ENCODE measurements around the gene GSTO1. TPM values are rescaled to one million over a fixed set of nuclear protein-coding genes. Genes with fewer than 3 reads are reported as not detected.

The GSTO1 gene
- total RNA-seq, 2 experiments from 2014 or later: 128 to 161 TPM

DNA sequence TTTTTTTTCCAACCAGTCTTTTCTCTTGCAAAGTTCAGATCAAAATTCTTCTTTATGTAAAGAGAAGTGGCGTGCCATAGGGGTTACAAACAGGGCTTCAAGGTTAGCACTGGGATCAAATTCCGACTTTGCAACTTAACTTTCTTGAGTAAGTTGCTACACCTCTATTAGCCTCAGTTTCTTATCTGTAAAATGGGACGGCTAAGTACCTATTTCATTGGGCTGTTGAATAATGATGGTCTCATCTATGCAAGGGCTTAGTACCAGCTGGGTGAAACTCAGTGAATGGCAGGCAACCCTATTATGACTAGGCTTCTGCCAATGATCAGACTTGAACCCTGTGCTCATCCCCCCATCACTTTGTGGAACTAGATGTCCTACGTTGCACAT, 49.7 kb downstream of the GSTO1 start:
- Mint-ChIP-seq H3K27me3 (no peaks in the 10 kb centered on the region), H3K9me3 (ENCODE audit: low read depth) (peaks cover 4% of the 10 kb centered on the region), H3K4me1 (peaks cover 46% of the 10 kb centered on the region), H3K36me3 (peaks cover 6% of the 10 kb centered on the region), H3K27ac (no peak overlapping the region), H3K4me3 (no peak overlapping the region)
- ATAC-seq: no peak
- CTCF ChIA-PET: interaction anchor here (1.0 to 14.7 kb wide), 7 partner anchors 9 to 46 kb away, joined by 3 to 270 read pairs (median 11); partner anchors contain the start of gene CFAP58
- DNase-seq: no peak

DNA sequence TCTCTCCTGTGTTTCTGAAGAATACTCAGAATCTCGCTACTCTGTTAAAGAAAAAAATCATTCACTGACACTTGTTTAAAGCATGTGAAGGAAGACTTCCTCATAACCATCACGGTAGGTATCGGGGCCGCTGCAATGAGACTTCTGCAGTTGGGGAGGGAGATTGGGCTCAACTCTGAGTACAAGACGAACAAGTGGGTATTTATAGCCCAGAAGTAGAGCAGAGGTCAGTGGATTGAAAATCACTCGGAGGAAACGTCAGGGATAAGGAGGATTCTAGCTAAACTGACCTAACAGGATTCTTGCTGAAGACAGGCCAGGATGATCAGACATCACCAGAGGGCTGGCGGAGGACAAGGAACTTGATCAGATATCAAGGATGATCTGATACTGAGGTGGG, 50.2 kb downstream of the GSTO1 start:
- H3K36me3 Mint-ChIP-seq: peaks cover 8% of the 10 kb centered on the region
- peaks cover 49% of the 10 kb centered on the region for H3K4me1 Mint-ChIP-seq
- no peak overlapping the region for H3K27ac Mint-ChIP-seq
- H3K9me3 Mint-ChIP-seq (ENCODE audit: low read depth): peaks cover 4% of the 10 kb centered on the region
- no peak overlapping the region for H3K4me3 Mint-ChIP-seq
- CTCF ChIA-PET: interaction anchor here (1.1 to 14.7 kb wide), 19 partner anchors 9 to 69 kb away, joined by 3 to 270 read pairs (median 8); partner anchors contain the start of genes CFAP58, GSTO1 and ITPRIP
- DNase-seq (no peak), ATAC-seq (no peak)
- no peaks in the 10 kb centered on the region for H3K27me3 Mint-ChIP-seq

DNA sequence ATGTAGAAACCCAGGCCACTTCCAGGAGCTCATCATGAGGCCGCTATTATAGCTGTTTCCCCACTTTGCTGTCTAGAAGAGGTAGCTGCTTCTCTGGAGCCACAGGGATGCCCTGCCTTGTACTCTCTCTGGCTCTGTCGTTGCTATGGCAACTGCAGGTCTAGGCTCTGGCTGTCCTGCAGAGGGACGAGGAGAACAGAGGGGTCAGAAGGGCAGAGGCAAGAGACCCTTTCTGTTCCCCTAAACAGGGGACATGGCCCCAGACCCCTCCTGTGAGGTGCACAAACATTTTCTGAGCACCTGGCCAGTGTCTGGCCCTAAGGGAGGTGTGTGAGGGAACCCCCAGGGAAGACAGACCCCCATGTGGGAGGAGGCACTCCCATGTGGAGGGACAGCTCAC, 52.2 kb downstream of the GSTO1 start:
- CTCF ChIA-PET: interaction anchor here (1.0 to 14.7 kb wide), 12 partner anchors 9 to 43 kb away, joined by 3 to 270 read pairs (median 8); partner anchors contain the start of genes CFAP58 and ITPRIP
- Mint-ChIP-seq H3K4me3 (no peak overlapping the region), H3K27me3 (no peaks in the 10 kb centered on the region), H3K4me1 (peaks cover 44% of the 10 kb centered on the region), H3K36me3 (peaks cover 15% of the 10 kb centered on the region), H3K27ac (no peak overlapping the region), H3K9me3 (ENCODE audit: low read depth) (peaks cover 4% of the 10 kb centered on the region)
- no peak for ATAC-seq
- DNase-seq: no peak

DNA sequence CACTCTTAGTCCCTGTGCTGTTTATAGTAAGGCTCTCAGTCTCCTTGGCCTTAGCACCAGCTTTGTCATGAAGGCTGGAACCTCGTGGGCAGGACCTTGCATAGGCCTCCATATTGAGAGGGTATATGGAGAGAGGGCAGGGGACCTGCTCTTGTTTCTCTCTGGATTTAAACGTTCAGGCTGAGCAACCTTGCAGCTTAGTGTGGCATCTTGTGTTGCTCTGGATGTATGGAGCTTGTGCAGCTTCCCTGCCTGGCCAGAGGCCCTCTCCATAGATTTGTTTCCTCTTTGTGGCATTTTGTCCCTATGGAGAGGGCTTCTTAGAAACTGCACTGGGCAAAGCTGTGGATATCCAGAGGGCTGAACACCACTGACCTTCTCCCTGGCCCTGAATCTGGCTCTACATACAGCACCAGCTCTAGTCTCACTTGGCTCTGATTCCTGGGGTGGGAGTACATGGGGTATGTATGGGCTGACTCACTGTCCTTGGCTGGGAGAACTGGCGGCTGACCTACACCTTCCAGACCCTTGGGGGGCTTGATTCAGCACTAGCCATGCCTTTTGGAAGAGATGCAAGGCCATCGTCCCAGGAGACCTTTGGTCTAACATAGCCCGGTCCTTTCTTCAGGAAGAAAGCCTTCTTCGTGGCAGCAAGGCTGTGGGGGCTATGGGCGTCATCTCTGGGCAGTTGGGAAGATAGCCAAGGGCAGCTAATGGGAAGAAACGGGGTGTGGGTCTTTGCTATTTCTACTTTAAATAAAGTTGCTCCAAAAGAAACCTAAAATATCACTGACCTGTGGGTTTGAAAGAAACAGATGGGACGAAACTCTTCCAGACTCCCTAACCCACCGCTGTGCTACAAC, 53.1 kb downstream of the GSTO1 start:
- no peak overlapping the region for H3K4me3 Mint-ChIP-seq
- peaks cover 20% of the 10 kb centered on the region for H3K36me3 Mint-ChIP-seq
- H3K9me3 Mint-ChIP-seq (ENCODE audit: low read depth): peaks cover 4% of the 10 kb centered on the region
- CTCF ChIA-PET: interaction anchor here (1.0 to 14.7 kb wide), 9 partner anchors 10 to 60 kb away, joined by 3 to 270 read pairs (median 5); partner anchors contain the start of genes CFAP58 and ITPRIP
- H3K27ac Mint-ChIP-seq: peak overlapping the region; percentile 69
- DNase-seq (no peak), ATAC-seq (no peak)
- no peaks in the 10 kb centered on the region for H3K27me3 Mint-ChIP-seq
- H3K4me1 Mint-ChIP-seq: peaks cover 44% of the 10 kb centered on the region

DNA sequence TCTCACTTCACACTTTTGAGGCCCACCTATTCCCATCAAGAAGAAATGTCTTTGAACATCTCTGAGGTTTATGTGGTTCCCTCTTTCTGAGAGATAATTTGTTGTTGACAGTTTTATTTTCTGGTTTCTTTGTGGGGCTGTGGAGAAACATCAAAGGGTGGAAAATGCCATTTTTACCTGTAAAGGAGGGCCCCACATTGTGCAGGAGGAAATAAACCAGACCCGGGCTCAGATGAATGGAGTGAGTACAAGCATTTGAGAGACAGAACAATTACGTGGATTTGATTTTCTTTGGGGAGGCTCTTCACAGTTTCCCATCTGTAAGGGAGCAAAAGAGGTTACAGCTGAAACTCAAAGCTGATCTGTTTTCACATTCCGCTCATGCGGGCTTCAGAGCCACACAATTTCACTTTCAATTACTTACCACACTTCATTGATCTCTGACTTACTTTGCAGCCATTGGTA, 53.8 kb downstream of the GSTO1 start:
- Mint-ChIP-seq H3K27ac (peak overlapping the region; percentile 69), H3K9me3 (ENCODE audit: low read depth) (no peaks in the 10 kb centered on the region), H3K4me1 (peaks cover 39% of the 10 kb centered on the region), H3K36me3 (peaks cover 23% of the 10 kb centered on the region), H3K27me3 (no peaks in the 10 kb centered on the region), H3K4me3 (no peak overlapping the region)
- peak; percentile 59 for ATAC-seq
- DNase-seq: peak; percentile 57
- CTCF ChIA-PET: interaction anchor here (1.5 to 14.7 kb wide), 7 partner anchors 13 to 61 kb away, joined by 3 to 270 read pairs (median 26); partner anchors contain the start of genes CFAP58 and ITPRIP

DNA sequence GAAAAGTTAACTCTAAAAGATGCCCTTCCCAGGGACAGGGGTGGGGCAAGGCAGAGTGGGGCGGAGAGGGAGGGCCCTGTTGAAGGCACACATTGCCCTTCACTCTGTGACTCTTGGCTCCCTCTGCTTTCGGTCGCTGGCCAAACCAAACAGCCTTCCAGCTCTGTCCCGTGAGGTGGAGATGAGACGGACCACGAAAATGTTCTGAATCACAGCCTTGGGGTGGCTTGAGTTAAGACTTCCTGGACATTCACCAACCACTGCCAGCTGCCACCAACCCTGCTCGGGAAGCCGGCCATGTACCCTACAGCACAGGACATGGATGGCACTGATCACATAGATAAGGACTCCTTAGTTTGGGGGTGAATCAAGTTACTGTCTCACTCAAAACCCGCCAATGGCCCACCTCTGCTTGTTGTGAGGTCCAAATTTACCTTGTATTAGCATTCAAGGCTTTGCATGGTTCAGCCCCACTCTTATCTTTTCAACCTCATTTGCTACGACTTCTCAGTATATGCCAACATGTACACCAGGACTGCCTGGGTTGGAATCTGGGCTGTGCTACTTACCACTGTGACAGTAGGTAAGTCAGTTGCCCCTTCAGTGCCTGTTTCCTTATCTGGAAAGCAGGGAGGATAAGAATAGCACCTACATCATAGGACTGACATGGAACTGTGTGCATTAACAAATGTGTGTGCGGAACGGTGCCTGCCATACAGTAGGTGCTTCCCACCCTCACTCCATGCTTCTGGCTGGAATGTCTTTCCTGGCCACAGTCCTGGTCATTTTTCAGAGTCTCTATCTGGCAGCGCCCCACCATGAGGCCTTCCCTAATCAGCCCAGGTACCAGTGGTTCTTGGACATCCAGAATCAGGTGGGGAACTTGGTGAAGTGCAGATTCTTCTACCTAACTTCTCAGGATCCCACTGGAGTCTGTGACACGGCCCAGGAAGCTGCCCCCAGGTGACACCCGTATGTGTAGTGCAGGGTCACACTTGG, 55.6 kb downstream of the GSTO1 start:
- Mint-ChIP-seq H3K27ac (no peak overlapping the region), H3K4me3 (no peak overlapping the region)
- CTCF ChIA-PET: interaction anchor here (0.8 to 14.7 kb wide), 4 partner anchors 19 to 40 kb away, joined by 3 to 270 read pairs (median 7); partner anchors contain the start of gene CFAP58

DNA sequence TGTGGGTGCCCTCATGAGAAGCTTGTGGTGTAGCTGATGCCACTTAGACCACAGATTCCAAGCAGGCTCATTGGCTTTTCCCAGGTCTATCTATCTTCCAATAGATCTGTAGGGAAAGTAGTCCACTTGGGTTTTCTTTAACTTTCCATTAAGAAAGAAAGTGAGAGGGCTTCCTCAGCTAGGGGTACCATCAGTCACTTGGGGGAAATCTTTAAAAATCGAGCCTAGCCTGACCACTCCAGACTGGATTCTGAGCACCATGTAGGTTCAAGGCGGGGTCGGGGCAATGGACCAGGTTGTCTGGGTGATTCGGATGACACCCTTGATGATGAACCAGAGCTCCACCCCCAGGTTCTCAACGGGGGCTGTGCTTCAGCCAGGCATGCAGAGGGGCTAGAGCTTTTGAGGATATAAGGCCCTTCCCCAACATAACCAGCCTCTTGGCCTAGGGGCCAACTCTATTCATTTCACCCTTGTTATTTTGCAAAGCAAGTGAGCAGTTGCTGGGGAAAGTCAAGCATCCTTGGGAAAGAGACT, 56.6 kb downstream of the GSTO1 start:
- Mint-ChIP-seq H3K27ac (no peak overlapping the region), H3K4me1 (peaks cover 25% of the 10 kb centered on the region)

More for the DNA sequence above, 55.6 kb downstream of the GSTO1 start:
- no peaks in the 10 kb centered on the region for H3K27me3 Mint-ChIP-seq
- DNase-seq: no peak
- H3K9me3 Mint-ChIP-seq (ENCODE audit: low read depth): no peaks in the 10 kb centered on the region
- peaks cover 29% of the 10 kb centered on the region for H3K36me3 Mint-ChIP-seq
- peaks cover 31% of the 10 kb centered on the region for H3K4me1 Mint-ChIP-seq
- ATAC-seq: no peak

DNA sequence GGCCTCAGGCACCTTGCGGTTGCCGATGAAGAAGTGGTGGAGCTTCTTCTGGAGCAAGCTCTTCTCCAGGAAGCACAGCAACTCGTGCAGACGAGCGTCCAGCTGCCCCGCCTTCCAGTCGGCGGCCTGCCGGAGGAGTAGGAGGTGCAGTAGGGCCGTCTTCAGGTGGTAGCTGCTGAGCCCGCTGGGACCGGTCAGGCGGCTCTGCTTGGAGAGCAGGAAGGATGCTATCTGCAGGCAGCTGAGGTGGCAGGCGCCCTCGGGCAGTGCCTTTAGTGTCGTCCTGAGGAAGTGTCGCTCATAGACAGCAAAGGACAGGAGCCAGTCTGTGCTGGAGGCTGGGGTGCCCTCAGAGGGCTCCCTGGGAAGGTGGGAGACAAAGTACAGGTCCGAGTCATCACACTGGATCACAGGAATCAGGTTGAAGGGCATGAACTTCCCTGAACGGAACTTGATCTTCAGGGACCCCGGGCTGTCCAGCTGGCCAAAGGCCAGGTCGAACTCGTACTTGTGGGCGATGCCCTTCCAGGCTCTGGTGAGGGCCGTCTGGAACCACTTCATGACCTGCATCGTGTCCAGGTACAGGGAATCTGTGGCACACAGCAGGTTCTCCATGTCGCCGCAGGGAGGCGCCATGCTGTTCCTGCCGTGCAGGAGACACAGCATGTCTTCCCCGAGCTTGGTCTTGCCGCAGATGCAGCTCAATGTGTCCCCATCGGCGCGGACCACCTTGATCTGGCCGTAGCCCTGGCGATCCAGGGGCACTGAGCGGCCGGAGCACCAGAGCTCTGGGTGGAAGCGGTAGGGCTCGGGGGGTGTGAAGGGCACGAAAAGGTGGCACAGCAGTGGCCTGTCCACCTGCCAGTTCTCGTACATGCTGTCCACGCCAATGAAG, 60.1 kb downstream of the GSTO1 start:
- no peak overlapping the region for H3K27ac Mint-ChIP-seq
- H3K27me3 Mint-ChIP-seq: no peaks in the 10 kb centered on the region
- CTCF ChIA-PET: interaction anchor here (1.1 to 14.7 kb wide), 6 partner anchors 9 to 41 kb away, joined by 3 to 270 read pairs (median 8); partner anchors contain the start of genes CFAP58 and ITPRIP
- H3K9me3 Mint-ChIP-seq (ENCODE audit: low read depth): no peaks in the 10 kb centered on the region
- H3K36me3 Mint-ChIP-seq: peaks cover 26% of the 10 kb centered on the region
- no peak overlapping the region for H3K4me3 Mint-ChIP-seq
- peaks cover 5% of the 10 kb centered on the region for H3K4me1 Mint-ChIP-seq
- DNase-seq (no peak), ATAC-seq (no peak)

More for the DNA sequence above, 56.6 kb downstream of the GSTO1 start:
- CTCF ChIA-PET: interaction anchor here (0.8 to 14.7 kb wide), 5 partner anchors 10 to 39 kb away, joined by 3 to 270 read pairs (median 4); partner anchors contain the start of genes CFAP58 and ITPRIP
- no peak for DNase-seq
- Mint-ChIP-seq H3K4me3 (no peak overlapping the region), H3K27me3 (no peaks in the 10 kb centered on the region), H3K36me3 (peaks cover 32% of the 10 kb centered on the region), H3K9me3 (ENCODE audit: low read depth) (no peaks in the 10 kb centered on the region)
- no peak for ATAC-seq

DNA sequence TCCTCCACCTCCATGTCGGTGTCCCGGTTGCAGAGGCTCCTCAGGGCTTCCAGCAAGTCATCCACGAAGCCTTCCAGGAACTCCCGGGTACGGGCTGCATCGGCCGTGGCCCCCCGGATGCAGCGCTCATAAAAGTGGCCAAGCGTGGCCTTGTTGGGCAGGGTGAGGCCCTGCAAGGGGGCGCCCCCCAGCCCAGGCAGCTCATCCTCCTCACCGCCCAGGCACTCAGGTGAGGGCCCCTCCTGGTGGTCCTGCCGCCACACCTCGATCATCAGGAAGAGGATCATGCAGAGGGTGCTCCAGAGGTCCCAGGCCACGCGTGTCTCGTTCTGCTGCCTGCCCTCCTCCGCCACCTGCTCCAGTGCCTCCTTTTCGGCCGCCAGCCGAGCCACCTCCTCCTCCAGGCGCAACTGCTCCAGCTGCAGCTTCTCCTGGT, 60.8 kb downstream of the GSTO1 start:
- Mint-ChIP-seq H3K27me3 (no peaks in the 10 kb centered on the region), H3K4me1 (peaks cover 6% of the 10 kb centered on the region), H3K27ac (no peak overlapping the region), H3K4me3 (no peak overlapping the region), H3K36me3 (peaks cover 23% of the 10 kb centered on the region), H3K9me3 (ENCODE audit: low read depth) (no peaks in the 10 kb centered on the region)
- DNase-seq: no peak
- CTCF ChIA-PET: interaction anchor here (1.2 to 14.7 kb wide), 4 partner anchors 11 to 41 kb away, joined by 4 to 270 read pairs (median 8); partner anchors contain the start of genes CFAP58 and ITPRIP
- ATAC-seq: no peak

DNA sequence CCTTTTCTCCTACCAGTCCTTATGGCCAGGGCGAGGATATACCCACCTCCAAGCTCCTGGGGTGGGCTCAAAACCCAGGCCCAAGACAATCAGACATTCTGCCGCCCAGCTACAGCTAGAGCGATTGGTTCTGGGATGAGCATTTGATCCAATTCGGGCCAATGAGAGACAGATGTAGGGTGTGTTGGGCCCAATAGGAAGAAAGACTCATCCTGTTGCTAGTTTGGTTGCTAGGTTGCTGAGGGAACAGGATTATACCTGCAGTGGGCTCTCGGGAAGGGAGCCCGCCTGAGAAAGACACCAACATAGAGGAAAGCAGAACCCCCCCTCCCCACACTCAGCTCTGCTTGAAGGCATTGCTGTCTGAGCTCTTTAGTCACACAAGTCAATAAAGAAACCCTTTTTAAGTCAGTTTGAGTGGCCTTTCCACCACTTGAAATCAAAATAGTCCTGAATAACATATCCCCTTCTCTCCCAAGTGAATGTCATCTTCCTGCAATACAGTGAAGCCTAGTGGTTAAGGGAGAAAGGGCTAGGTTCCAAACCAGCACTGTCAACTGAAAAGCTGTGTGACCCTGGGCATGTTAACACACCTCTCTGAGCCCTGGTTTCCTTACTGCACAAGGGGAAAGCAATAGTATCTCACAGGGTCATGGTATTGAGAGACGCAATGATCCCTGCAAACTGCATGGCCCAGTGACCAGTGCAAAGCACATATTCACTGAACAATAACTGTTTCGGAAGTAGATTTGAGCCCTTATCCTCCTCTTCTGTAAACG, 61.8 kb downstream of the GSTO1 start:
- H3K27ac Mint-ChIP-seq: no peak overlapping the region
- no peak overlapping the region for H3K4me3 Mint-ChIP-seq
- H3K36me3 Mint-ChIP-seq: peaks cover 20% of the 10 kb centered on the region
- ATAC-seq: no peak
- peaks cover 8% of the 10 kb centered on the region for H3K4me1 Mint-ChIP-seq
- CTCF ChIA-PET: interaction anchor here (1.3 to 14.7 kb wide), 3 partner anchors 10 to 33 kb away, joined by 3 to 270 read pairs (median 9); partner anchors contain the start of genes CFAP58 and ITPRIP
- no peaks in the 10 kb centered on the region for H3K9me3 Mint-ChIP-seq (ENCODE audit: low read depth)
- DNase-seq: no peak
- no peaks in the 10 kb centered on the region for H3K27me3 Mint-ChIP-seq
